HepG2 (cell line): ENCODE data around the gene SH3BP2. TPM values are rescaled to one million over a fixed set of nuclear protein-coding genes. Genes with fewer than 3 reads are reported as not detected.

ENCODE experiments used
- AGO2 ChIP-seq: fragments of 200-400 bp; formaldehyde crosslinking; optimal IDR thresholded peaks from 2 replicates; pipeline ENCODE3; 2017; ENCODE audit warnings: mild to moderate bottlenecking, low read depth, low read length, moderate library complexity
- BHLHE40 ChIP-seq: IDR thresholded peaks from 2 replicates; pipeline ENCODE4 v1.6.1; 2011; ENCODE audit warnings: low read length, improper control_type of control experiment
- BORCS8-MEF2B ChIP-seq: sonication (generic); formaldehyde crosslinking; IDR thresholded peaks from 2 replicates; pipeline ENCODE4 v1.8.0; 2022; ENCODE audit warnings: mild to moderate bottlenecking, missing genetic modification reagents
- ETV6 ChIP-seq: sonication (generic); formaldehyde crosslinking; conservative IDR thresholded peaks from 2 replicates; pipeline ENCODE4 v1.4.0; 2020; ENCODE audit warnings: missing genetic modification reagents
- HDAC2 ChIP-seq: sonication (generic); formaldehyde crosslinking; IDR thresholded peaks from 2 replicates; pipeline ENCODE4 v1.4.0; 2020; ENCODE audit warnings: missing genetic modification reagents
- HNRNPH1 ChIP-seq: fragments of 200-400 bp; formaldehyde crosslinking; optimal IDR thresholded peaks from 2 replicates; pipeline ENCODE3; 2017; ENCODE audit warnings: mild to moderate bottlenecking, low read depth, low read length
- HNRNPLL ChIP-seq: fragments of 200-400 bp; formaldehyde crosslinking; IDR thresholded peaks from 2 replicates; pipeline ENCODE4 v1.6.1; 2017; ENCODE audit warnings: mild to moderate bottlenecking, low read depth, low read length; ENCODE audit not compliant: poor library complexity, severe bottlenecking
- RBFOX2 ChIP-seq: fragments of 200-400 bp; formaldehyde crosslinking; IDR thresholded peaks from 2 replicates; pipeline ENCODE4 v1.6.1; 2017; ENCODE audit warnings: low read depth, mild to moderate bottlenecking, low read length
- XRCC5 ChIP-seq: fragments of 200-400 bp; formaldehyde crosslinking; optimal IDR thresholded peaks from 2 replicates; pipeline ENCODE3; 2017; ENCODE audit warnings: mild to moderate bottlenecking, low read length
- ZNF709 ChIP-seq: sonication (generic); formaldehyde crosslinking; IDR thresholded peaks from 2 replicates; pipeline ENCODE4 v1.5.0; 2020; ENCODE audit warnings: mild to moderate bottlenecking, missing genetic modification reagents
- ZNF749 ChIP-seq: sonication (generic); formaldehyde crosslinking; IDR thresholded peaks from 2 replicates; pipeline ENCODE4 v1.8.0; 2022; ENCODE audit warnings: mild to moderate bottlenecking, missing genetic modification reagents, moderate library complexity, borderline replicate concordance
- polyA plus RNA-seq, 8 experiments: library from polyadenylated mRNA; depleted of rRNA in 3 of 8; stranded (reverse) in 7 of 8; unstranded in 1 of 8; fragments of >200 nt; fragmentation: Illumina TruSeq in 4 of 8; extraction: Trizol in 4 of 8; gene quantifications; 2 replicates each; pipeline versions ENCODE4 v1.2.1 to v1.2.3, GENCODE V29; 2011 to 2016; ENCODE audit warnings: low read depth in 4 of 8, missing spikeins in 1 of 8, mixed read lengths in 1 of 8; ENCODE audit not compliant: insufficient read depth in 1 of 8
- total RNA-seq, 5 experiments: library from RNA; depleted of rRNA; stranded (reverse); fragments of >200 nt; fragmentation: Illumina TruSeq; extraction: Trizol; gene quantifications; 2 replicates each; pipeline ENCODE4 v1.2.3, GENCODE V29; 2016; ENCODE audit warnings: low read depth in 1 of 5
- TF ChIP-seq, protein P1 (sequence below): sonication (generic); formaldehyde crosslinking; IDR thresholded peaks from 2 replicates; pipeline ENCODE4 v1.8.1; 2023; ENCODE audit warnings: mild to moderate bottlenecking, missing genetic modification reagents
- TF ChIP-seq, protein P2 (sequence below): sonication (generic); formaldehyde crosslinking; IDR thresholded peaks from 2 replicates; pipeline ENCODE4 v1.5.0; 2020; ENCODE audit warnings: mild to moderate bottlenecking, missing genetic modification reagents, moderate library complexity
- TF ChIP-seq, protein P3 (sequence below): sonication (generic); formaldehyde crosslinking; IDR thresholded peaks from 2 replicates; pipeline ENCODE4 v1.9.0; 2021; ENCODE audit warnings: missing genetic modification reagents, mild to moderate bottlenecking, borderline replicate concordance
- TF ChIP-seq, protein P4 (sequence below): sonication (generic); formaldehyde crosslinking; IDR thresholded peaks from 2 replicates; pipeline ENCODE4 v1.5.0; 2020; ENCODE audit warnings: missing genetic modification reagents, mild to moderate bottlenecking, borderline replicate concordance
- TF ChIP-seq, protein P5 (sequence below): sonication (generic); formaldehyde crosslinking; IDR thresholded peaks from 2 replicates; pipeline ENCODE4 v1.5.1; 2020; ENCODE audit warnings: mild to moderate bottlenecking, missing genetic modification reagents, moderate library complexity
- TF ChIP-seq, protein P6 (sequence below): IDR thresholded peaks from 2 replicates; pipeline ENCODE4 v1.4.0; 2020; ENCODE audit warnings: mild to moderate bottlenecking, missing genetic modification reagents

SH3BP2 gene
- total and polyA plus RNA-seq, 2 of the 13 experiments (the other 11 are each of a cell fraction or from before 2014, with no cell fraction given), result 16.9 to 34.5 TPM

DNA sequence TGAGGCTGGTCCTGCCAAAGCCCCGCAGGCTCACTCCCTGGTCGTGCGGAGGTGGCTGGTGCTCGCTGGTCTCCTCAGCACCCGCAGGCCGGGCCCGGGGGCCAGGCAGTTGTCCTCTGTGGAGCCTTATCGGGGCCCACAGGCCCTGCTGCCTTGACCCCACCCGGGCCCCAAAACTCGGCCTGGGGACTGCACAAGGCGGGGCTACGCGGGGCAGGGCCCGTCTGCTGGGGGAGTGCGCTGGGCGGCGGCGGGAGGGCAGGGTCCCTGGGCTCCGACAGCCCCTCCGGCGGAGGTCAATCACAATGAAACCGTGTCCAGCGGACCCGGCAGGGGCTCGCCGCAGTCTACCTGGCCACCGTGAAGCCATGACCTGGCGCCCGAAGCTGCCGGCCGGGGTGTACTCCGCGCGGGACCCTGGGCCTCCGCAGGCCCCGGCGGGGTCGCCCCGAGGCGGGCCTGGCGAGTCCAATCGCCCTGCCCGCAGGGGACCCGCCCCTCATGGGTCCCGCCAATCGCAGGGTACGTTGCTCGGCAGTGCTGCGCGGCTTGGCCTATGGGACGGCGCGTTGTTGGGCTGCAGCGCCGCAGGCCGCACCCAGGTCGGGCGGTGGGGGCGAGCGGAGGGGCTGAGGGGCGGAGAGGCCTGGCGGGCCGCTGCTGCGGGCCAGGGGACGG is 50.5 kb downstream of the SH3BP2 start, which contains the start of gene ADD1 (continued):
- TF ChIP-seq BORCS8-MEF2B (CRISPR knock-in tag) (peak; percentile 42; the same call in 1 of the 2 replicates), BHLHE40 (no peak), HDAC2 (CRISPR knock-in tag) (peak; percentile 20; the same call in 1 of the 2 replicates), AGO2 (peak; percentile 95), ZNF749 (CRISPR knock-in tag) (0 out of 2 replicates have a peak, but pooled peaks have one; percentile 56), HNRNPLL (peak; percentile 61), ZNF709 (CRISPR knock-in tag) (peak; percentile 84; the same call in 1 of the 2 replicates), XRCC5 (no peak), RBFOX2 (peak; percentile 90), ETV6 (CRISPR knock-in tag) (peak; percentile 70; the same call in 1 of the 2 replicates), HNRNPH1 (no peak)
- TF ChIP-seq, protein P1, sequence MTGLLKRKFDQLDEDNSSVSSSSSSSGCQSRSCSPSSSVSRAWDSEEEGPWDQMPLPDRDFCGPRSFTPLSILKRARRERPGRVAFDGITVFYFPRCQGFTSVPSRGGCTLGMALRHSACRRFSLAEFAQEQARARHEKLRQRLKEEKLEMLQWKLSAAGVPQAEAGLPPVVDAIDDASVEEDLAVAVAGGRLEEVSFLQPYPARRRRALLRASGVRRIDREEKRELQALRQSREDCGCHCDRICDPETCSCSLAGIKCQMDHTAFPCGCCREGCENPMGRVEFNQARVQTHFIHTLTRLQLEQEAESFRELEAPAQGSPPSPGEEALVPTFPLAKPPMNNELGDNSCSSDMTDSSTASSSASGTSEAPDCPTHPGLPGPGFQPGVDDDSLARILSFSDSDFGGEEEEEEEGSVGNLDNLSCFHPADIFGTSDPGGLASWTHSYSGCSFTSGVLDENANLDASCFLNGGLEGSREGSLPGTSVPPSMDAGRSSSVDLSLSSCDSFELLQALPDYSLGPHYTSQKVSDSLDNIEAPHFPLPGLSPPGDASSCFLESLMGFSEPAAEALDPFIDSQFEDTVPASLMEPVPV (CRISPR knock-in tag), result peak; percentile 91; the same call in 1 of the 2 replicates
- TF ChIP-seq, protein P2, sequence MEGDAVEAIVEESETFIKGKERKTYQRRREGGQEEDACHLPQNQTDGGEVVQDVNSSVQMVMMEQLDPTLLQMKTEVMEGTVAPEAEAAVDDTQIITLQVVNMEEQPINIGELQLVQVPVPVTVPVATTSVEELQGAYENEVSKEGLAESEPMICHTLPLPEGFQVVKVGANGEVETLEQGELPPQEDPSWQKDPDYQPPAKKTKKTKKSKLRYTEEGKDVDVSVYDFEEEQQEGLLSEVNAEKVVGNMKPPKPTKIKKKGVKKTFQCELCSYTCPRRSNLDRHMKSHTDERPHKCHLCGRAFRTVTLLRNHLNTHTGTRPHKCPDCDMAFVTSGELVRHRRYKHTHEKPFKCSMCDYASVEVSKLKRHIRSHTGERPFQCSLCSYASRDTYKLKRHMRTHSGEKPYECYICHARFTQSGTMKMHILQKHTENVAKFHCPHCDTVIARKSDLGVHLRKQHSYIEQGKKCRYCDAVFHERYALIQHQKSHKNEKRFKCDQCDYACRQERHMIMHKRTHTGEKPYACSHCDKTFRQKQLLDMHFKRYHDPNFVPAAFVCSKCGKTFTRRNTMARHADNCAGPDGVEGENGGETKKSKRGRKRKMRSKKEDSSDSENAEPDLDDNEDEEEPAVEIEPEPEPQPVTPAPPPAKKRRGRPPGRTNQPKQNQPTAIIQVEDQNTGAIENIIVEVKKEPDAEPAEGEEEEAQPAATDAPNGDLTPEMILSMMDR (CRISPR knock-in tag), result no peak
- TF ChIP-seq, protein P3, sequence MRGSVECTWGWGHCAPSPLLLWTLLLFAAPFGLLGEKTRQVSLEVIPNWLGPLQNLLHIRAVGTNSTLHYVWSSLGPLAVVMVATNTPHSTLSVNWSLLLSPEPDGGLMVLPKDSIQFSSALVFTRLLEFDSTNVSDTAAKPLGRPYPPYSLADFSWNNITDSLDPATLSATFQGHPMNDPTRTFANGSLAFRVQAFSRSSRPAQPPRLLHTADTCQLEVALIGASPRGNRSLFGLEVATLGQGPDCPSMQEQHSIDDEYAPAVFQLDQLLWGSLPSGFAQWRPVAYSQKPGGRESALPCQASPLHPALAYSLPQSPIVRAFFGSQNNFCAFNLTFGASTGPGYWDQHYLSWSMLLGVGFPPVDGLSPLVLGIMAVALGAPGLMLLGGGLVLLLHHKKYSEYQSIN, result no peak
- TF ChIP-seq, protein P4, sequence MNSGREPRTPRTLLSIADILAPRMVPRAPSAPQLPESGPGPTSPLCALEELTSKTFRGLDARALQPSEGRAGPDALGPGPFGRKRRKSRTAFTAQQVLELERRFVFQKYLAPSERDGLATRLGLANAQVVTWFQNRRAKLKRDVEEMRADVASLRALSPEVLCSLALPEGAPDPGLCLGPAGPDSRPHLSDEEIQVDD, result peak; percentile 84; the same call in 1 of the 2 replicates
- TF ChIP-seq, protein P5, sequence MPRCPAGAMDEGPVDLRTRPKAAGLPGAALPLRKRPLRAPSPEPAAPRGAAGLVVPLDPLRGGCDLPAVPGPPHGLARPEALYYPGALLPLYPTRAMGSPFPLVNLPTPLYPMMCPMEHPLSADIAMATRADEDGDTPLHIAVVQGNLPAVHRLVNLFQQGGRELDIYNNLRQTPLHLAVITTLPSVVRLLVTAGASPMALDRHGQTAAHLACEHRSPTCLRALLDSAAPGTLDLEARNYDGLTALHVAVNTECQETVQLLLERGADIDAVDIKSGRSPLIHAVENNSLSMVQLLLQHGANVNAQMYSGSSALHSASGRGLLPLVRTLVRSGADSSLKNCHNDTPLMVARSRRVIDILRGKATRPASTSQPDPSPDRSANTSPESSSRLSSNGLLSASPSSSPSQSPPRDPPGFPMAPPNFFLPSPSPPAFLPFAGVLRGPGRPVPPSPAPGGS, result peak; percentile 76
- TF ChIP-seq, protein P6, sequence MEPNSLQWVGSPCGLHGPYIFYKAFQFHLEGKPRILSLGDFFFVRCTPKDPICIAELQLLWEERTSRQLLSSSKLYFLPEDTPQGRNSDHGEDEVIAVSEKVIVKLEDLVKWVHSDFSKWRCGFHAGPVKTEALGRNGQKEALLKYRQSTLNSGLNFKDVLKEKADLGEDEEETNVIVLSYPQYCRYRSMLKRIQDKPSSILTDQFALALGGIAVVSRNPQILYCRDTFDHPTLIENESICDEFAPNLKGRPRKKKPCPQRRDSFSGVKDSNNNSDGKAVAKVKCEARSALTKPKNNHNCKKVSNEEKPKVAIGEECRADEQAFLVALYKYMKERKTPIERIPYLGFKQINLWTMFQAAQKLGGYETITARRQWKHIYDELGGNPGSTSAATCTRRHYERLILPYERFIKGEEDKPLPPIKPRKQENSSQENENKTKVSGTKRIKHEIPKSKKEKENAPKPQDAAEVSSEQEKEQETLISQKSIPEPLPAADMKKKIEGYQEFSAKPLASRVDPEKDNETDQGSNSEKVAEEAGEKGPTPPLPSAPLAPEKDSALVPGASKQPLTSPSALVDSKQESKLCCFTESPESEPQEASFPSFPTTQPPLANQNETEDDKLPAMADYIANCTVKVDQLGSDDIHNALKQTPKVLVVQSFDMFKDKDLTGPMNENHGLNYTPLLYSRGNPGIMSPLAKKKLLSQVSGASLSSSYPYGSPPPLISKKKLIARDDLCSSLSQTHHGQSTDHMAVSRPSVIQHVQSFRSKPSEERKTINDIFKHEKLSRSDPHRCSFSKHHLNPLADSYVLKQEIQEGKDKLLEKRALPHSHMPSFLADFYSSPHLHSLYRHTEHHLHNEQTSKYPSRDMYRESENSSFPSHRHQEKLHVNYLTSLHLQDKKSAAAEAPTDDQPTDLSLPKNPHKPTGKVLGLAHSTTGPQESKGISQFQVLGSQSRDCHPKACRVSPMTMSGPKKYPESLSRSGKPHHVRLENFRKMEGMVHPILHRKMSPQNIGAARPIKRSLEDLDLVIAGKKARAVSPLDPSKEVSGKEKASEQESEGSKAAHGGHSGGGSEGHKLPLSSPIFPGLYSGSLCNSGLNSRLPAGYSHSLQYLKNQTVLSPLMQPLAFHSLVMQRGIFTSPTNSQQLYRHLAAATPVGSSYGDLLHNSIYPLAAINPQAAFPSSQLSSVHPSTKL (CRISPR knock-in tag), result peak; percentile 39; the same call in 1 of the 2 replicates
